Measurements from ENCODE around the gene KRT82.

KRT82 gene

GRCh38 chr12:52383331-52383730 lies 22.8 kb downstream of the KRT82 start:
- DNase-seq (ENCODE audit: low read depth), result no peak

- no peak for DNase-seq (ENCODE audit: low read depth)
Observed at GRCh38 chr12:52382854-52383253, 23.3 kb downstream of the KRT82 start.

- DNase-seq (ENCODE audit: low read depth), result no peak
Observed at GRCh38 chr12:52381206-52381605, 24.9 kb downstream of the KRT82 start.

- DNase-seq (ENCODE audit: low read depth), result no peak
Observed at GRCh38 chr12:52380271-52380694, 25.9 kb downstream of the KRT82 start.

- no peak for DNase-seq (ENCODE audit: low read depth)
Observed at GRCh38 chr12:52379536-52379935, 26.6 kb downstream of the KRT82 start.

GRCh38 chr12:52378091-52378490 lies 28.0 kb downstream of the KRT82 start:
- DNase-seq (ENCODE audit: low read depth), result no peak

GRCh38 chr12:52377266-52377665 lies 28.9 kb downstream of the KRT82 start:
- DNase-seq (ENCODE audit: low read depth), result no peak

- peak; percentile 30 for DNase-seq (ENCODE audit: low read depth)
Observed at GRCh38 chr12:52372216-52373154, 33.6 kb downstream of the KRT82 start.

GRCh38 chr12:52371716-52372115 lies 34.4 kb downstream of the KRT82 start:
- no peak for DNase-seq (ENCODE audit: low read depth)

GRCh38 chr12:52370926-52371608 lies 35.1 kb downstream of the KRT82 start:
- no peak for DNase-seq (ENCODE audit: low read depth)

- no peak for DNase-seq (ENCODE audit: low read depth)
Observed at GRCh38 chr12:52369809-52370208, 36.3 kb downstream of the KRT82 start.

GRCh38 chr12:52369211-52369610 lies 36.9 kb downstream of the KRT82 start:
- DNase-seq (ENCODE audit: low read depth), result no peak

GRCh38 chr12:52368508-52368907 lies 37.6 kb downstream of the KRT82 start:
- DNase-seq (ENCODE audit: low read depth), result no peak

- no peak for DNase-seq (ENCODE audit: low read depth)
Observed at GRCh38 chr12:52367876-52368275, 38.3 kb downstream of the KRT82 start.

- DNase-seq (ENCODE audit: low read depth), result no peak
Observed at GRCh38 chr12:52366738-52367485, 39.2 kb downstream of the KRT82 start, which contains the start of gene KRT85. KRT85 (minus strand) TSS chr12:52367481; CDS start chr12:52367405, 76 bp downstream.

GRCh38 chr12:52364901-52365489 lies 41.1 kb downstream of the KRT82 start:
- no peak for DNase-seq (ENCODE audit: low read depth)

GRCh38 chr12:52364061-52364460 lies 42.1 kb downstream of the KRT82 start:
- DNase-seq (ENCODE audit: low read depth), result no peak

- no peak for DNase-seq (ENCODE audit: low read depth)
Observed at GRCh38 chr12:52363111-52363679, 42.9 kb downstream of the KRT82 start.

GRCh38 chr12:52362118-52362726 lies 43.9 kb downstream of the KRT82 start:
- no peak for DNase-seq (ENCODE audit: low read depth)

- no peak for DNase-seq (ENCODE audit: low read depth)
Observed at GRCh38 chr12:52361553-52361952, 44.6 kb downstream of the KRT82 start.

- no peak for DNase-seq (ENCODE audit: low read depth)
Observed at GRCh38 chr12:52360663-52361271, 45.4 kb downstream of the KRT82 start.

Data from stimulated activated CD8-positive, alpha-beta memory T cell treated with anti-CD3 and anti-CD28 coated beads, Interleukin-12 subunit alpha, Interleukin-12 subunit beta, amount 100 ng/mL, for 1 hour (primary cell).